Activated gamma-delta T cell (primary cell): Measurements from ENCODE around the gene IL23A.
"Not testable (repeated sequence)": the region's sequence is repeated elsewhere in the genome, so short reads cannot be mapped to it uniquely, and the experiment has no call there.

Experiments used
- DNase-seq: peaks from one replicate; lab custom pipeline; 2025; lab: John Stamatoyannopoulos, UW
- total RNA-seq, 2 donors: gene quantifications; one replicate each; lab custom pipeline; 2026; lab: John Stamatoyannopoulos, UW

IL23A gene
- total RNA-seq = 16.4 to 39.7 reads per million in 2 donors

- DNase-seq = no peak
Measured at GRCh38 chr12:56338308-56339157, at the start of gene IL23A. Gene IL23A (plus strand): TSS chr12:56338884. CDS start chr12:56339045, 161 bp downstream.

- DNase-seq = no peak
Measured at GRCh38 chr12:56293795-56294194, 44.9 kb upstream of the IL23A start.

GRCh38 chr12:56296295-56296694, 42.4 kb upstream of the IL23A start:
- DNase-seq = no peak

- DNase-seq = no peak
Measured at GRCh38 chr12:56297400-56297799, 41.3 kb upstream of the IL23A start.

GRCh38 chr12:56298828-56299227, 39.9 kb upstream of the IL23A start:
- no peak for DNase-seq

- DNase-seq = no peak
Measured at GRCh38 chr12:56299308-56299852, 39.3 kb upstream of the IL23A start.

- peak; percentile 94 for DNase-seq
Measured at GRCh38 chr12:56299853-56300643, 38.6 kb upstream of the IL23A start, which contains the start of gene CS. Gene CS (minus strand): TSS chr12:56300330. CDS start chr12:56300201, 129 bp downstream.

GRCh38 chr12:56300644-56301464, 37.8 kb upstream of the IL23A start:
- DNase-seq = no peak

GRCh38 chr12:56304276-56304675, 34.4 kb upstream of the IL23A start:
- no peak for DNase-seq

GRCh38 chr12:56304872-56305590, 33.7 kb upstream of the IL23A start:
- no peak for DNase-seq

GRCh38 chr12:56307221-56307965, 31.3 kb upstream of the IL23A start:
- DNase-seq = no peak

GRCh38 chr12:56308714-56309113, 30.0 kb upstream of the IL23A start:
- DNase-seq = no peak

GRCh38 chr12:56311003-56311402, 27.7 kb upstream of the IL23A start:
- DNase-seq = no peak

- no peak for DNase-seq
Measured at GRCh38 chr12:56315249-56315621, 23.4 kb upstream of the IL23A start.

GRCh38 chr12:56315622-56316473, 22.8 kb upstream of the IL23A start, which contains the start of gene CNPY2:
Gene CNPY2 (minus strand): TSS chr12:56315988. CDS start chr12:56315217, 771 bp downstream.
- peak; percentile 80 for DNase-seq

GRCh38 chr12:56317675-56318074, 21.0 kb upstream of the IL23A start:
- no peak for DNase-seq

- no peak for DNase-seq
Measured at GRCh38 chr12:56321027-56321426, 17.7 kb upstream of the IL23A start.

GRCh38 chr12:56321610-56322009, 17.1 kb upstream of the IL23A start:
- DNase-seq = not testable (repeated sequence)

- no peak for DNase-seq
Measured at GRCh38 chr12:56324206-56324605, 14.5 kb upstream of the IL23A start.
